Measurements from ENCODE around the gene DOCK6.
"Not testable (repeated sequence)": the region's sequence is repeated elsewhere in the genome, so short reads cannot be mapped to it uniquely, and the experiment has no call there.

DOCK6 gene

DNA sequence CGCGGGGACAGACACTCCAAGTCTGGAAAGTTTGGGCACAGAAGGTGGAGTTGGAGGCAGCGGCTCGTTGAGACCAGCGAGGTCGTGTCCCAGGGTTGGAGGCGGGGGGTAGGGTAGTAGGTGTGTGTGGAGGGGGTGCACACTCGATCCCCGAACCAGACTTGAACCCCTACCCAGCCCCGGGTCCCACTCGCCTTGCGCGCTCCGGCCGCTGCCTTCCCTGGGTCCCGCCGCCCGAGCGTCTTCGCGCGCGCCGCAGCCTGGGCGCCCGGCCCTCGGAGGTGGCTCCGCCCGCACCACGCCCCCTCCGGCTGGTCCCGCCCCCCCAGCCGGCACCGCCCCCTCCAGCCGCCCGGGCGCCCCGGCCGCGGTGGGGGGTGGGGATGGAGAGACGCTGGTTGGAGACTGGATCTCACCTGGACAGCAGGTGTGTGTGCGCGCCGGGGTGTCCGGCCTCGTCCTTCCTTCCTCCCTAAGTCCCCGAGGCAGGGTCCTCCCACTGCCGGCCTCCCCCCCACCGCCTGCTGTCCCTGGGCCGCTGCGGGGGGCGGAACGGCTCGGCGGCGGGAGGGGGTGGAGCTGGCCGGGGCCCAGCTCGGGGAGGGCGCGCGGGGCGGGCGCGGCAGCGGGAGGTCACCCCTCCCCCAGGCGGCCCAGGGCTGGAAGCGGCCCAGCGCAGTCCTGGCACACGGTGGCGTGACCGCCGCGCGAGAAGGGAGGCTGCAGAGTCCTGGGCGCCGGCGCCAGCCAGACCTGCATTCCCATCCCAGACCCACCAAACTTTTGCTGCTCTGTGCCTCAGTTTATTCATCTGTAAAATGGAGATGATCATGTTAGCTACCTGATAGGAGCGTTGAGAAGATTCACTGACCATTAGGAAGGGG is 64.8 kb downstream of the DOCK6 start, which contains the start of gene KANK2:
Gene KANK2 (minus strand): TSS at position 255 of the 884 bp plus-strand sequence. CDS start 3,034 bp downstream, outside the sequence.
- peak; percentile 51 for DNase-seq (ENCODE audit: low read depth)

DNA sequence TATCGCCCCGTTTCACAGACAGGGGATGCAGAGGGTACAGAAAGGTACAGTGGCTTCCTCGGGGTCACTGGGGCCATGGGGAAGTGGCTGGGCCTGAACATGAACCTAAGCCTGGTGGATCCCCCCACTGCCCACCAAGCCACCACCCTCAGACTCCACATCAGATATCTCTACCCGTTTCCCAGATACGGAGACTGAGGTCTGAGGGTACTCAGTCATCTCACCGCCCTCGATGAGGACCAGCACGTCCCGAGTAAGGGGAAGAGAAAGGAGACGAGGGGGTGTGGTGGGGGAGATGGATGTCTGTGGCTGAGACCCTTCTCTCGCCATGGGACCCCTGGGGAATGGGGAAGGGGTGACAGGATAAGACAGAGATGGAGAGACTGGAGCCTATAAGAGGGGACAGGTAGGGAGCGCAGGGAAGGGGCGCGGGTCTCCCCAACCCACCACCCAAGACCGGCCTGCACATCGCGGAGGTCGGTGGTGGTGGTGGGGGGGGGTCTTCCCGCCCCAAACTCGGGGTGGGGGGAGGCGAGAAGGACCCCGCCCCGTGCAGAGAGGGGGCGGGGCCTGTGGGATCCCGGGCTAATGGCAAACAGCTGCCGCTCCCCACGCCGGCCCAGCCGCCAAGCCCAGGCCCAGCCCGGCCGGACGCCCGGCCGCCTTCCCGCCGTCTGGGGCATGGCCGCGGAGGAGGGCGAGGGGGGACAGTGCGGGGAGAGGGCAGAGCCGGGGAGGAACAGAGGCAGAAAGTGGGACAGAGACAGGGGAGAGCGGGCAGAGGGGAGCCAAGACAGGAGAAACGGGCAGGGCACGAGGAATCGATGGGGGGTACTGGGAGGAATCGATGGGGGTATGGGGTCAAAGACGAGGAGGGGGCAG is 65.7 kb downstream of the DOCK6 start:
- DNase-seq (ENCODE audit: low read depth): no peak

DNA sequence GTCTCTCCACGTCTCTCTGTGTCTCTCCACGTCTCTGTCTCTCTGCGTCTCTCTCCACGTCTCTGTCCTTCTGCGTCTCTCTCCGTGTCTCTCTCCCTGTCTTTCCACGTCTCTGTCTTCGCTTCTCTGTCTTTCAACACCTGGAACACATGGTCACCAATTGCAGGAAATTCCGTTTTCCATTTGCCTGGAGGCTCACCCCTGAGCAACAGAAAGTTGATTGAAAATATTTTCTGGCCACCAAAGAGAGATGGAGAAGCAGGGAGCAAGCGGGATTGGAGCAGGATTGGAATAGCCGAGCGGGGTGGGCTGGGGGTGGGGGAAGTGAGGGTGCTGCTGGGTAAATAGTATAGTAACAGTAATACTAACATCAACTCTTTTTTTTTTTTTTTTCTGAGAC is 66.6 kb downstream of the DOCK6 start:
- DNase-seq (ENCODE audit: low read depth): no peak

DNA sequence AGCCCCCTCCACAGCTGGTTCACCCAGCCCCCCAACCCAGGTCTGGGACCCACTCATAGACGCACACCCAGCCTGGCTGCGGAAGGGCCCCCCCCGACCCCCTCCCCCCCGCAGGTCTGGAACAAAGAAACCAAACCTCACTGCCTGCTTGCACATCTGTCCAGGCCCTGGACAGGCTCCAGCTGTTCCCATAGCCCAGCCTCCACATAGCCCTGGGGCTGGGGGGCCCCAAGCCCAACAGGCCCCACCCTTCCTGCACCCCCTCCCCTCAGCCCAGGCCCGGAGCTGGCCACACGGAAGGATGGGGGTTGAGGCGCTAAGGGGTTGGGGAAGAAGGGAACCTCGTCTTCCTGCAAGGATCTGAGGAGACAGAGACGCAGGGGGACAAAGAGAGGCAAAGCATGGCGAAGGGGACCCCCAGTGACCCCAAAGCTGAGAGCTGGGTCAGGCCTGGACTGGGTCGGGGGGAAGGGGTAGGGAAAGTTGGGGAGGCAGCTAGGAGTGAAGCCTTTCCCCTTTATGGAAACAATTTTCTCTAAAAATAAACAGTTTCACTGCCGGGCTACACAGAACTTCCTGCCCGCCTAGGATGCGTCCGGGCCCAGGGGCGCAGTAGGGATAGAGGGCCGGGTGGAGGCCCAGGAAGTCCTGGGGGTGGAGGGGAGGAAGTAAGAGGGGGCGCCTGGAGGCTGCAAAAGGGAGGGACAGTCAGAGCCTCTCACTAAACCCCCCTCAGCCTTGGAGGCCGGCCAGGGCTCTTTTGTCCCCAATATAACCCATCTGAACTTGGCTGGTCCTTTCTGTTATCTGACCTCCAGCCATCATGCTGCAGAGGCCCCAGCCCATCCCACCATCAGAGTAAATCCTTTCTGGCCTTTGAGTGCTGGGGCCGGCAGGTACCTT is 67.4 kb downstream of the DOCK6 start:
- no peak for DNase-seq (ENCODE audit: low read depth)

DNA sequence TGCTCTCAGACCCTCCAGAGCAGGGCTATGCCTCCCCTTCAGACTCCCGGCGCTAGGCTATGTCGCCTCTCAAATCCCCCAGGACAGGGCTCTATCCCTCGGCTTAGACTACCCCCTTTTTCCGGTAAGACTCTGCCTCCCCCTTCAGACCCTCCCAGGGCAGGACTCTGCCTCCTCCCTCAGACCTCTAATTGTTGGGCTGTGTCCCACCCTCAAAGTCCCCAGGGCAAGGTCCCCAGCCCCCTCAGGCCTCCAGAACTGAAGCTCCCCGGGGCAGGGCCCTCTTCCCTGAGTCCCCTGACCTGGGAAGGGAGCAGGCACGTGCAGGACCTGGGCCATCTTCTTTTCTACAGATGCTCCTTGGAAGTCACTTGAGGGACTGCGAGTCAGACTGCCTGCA is 68.2 kb downstream of the DOCK6 start:
- no peak for DNase-seq (ENCODE audit: low read depth)

DNA sequence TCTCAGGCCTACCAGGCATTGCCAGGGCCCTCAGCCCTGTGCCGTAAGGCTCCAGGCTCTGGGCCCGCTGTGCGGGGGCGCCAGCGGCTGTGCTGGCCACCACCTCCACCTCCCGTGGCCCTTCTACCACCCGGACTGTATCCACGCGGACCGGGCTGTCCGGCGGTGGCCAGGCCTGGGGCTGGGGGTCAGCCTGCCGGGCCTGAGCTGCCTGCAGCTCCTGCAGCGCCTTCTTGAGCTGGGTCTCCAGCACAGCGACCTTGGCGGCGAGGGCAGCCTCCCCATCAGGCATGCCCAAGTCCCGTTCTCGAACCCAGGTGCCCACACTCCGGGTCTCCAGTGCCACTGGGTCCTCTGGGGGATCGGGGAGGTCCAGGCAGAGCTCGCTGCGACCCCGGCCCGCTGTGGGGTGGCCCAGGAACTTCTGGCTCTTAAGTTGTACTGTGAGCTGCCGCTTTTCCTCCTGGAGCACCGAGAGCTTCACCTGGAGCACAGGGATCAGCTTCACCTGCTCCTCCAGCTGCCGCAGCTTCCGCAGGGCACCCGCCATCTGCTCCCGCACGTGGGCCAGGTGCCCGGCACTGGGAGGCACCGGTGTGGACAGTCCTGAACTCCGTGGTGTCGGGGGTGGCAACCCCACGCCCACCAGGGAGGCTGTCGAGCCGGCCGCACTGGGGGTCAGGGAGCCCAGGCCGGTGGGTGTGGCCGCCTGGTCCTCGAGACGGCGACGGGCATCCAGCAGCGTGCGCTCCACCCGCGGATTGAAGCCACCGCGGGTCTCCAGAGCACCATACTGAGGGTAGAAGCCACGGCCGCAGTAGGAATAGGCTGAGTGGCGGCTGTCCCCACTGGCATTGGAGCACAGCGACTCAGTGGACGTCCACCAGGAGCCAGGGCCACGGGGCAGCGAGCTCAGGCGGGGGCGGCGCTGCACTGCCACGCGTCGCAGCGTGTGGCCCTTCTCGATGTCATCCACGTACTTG is 69.1 kb downstream of the DOCK6 start:
- no peak for DNase-seq (ENCODE audit: low read depth)

DNA sequence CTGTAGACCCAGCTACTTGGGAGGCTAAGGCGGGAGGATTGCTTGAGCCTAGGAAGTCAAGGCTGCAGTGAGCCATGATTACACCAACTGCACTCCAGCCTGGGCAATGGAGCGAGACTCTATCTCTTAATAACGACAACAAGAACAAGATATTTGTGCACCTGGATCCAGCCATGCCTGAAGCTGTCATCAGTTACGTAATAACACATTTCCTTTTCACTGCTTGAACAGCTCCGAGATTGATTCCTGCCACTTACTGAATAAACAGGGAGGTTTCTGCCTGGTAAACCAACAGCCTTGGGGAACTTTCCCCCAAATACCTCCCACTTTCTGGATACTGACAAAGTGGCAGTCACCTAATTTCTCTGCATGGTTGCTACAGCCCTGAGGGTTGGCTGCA is 70.4 kb downstream of the DOCK6 start:
- DNase-seq (ENCODE audit: low read depth): no peak

DNA sequence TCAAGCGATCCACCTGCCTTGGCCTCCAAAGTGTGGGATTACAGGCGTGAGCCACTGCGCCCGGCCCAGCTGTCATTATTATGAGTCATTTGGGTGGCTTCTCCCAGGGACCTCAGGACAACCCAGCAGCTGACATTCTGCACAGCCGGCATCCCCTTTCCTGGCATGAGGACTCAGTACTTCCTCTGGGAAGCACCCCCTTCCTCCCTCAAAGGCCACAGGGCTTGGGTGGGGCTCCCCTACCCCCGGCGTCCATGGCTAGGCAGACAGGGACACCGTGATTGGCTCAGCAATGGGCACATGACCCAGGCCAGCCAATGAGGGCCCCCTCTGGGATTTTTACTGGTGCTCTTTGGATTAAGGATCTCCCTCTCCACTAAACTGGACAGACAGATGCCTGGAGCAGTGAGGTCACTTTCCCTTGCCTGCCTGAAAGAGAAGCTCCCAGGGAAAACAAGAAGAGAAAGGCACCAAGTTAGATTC is 71.0 kb downstream of the DOCK6 start:
- no peak for DNase-seq (ENCODE audit: low read depth)

GRCh38 chr19:11190501-11190900 is 71.8 kb downstream of the DOCK6 start:
- no peak for DNase-seq (ENCODE audit: low read depth)

DNA sequence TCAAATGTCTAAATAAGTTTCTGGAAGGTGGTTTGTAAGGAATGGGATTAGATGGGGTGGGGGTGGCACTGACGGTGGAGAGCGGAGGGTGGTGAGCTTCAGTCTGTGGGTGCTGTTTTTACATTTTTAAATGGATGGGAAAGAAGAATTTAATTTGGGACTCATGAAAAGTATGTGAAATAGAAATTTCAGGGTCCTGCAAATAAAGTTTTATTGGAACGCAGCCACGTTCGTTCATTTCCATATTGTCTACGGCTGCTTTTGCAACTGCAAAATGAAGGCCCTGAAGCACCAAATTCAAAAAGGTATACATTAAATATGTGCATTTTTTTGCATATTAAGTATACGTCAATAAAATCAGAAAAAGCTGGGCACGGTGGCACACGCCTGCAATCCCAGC is 74.9 kb downstream of the DOCK6 start:
- no peak for DNase-seq (ENCODE audit: low read depth)

GRCh38 chr19:11182994-11183393 is 79.3 kb downstream of the DOCK6 start:
- no peak for DNase-seq (ENCODE audit: low read depth)

- no peak for DNase-seq (ENCODE audit: low read depth)
These were observed 80.8 kb downstream of the DOCK6 start for GRCh38 chr19:11181488-11181887.

- DNase-seq (ENCODE audit: low read depth): not testable (repeated sequence)
These were observed 81.3 kb downstream of the DOCK6 start for GRCh38 chr19:11180975-11181374.

GRCh38 chr19:11180346-11180745 is 82.0 kb downstream of the DOCK6 start:
- no peak for DNase-seq (ENCODE audit: low read depth)

GRCh38 chr19:11179716-11180297 is 82.5 kb downstream of the DOCK6 start:
- DNase-seq (ENCODE audit: low read depth): no peak

- not testable (repeated sequence) for DNase-seq (ENCODE audit: low read depth)
These were observed 83.2 kb downstream of the DOCK6 start for GRCh38 chr19:11179145-11179465.

DNA sequence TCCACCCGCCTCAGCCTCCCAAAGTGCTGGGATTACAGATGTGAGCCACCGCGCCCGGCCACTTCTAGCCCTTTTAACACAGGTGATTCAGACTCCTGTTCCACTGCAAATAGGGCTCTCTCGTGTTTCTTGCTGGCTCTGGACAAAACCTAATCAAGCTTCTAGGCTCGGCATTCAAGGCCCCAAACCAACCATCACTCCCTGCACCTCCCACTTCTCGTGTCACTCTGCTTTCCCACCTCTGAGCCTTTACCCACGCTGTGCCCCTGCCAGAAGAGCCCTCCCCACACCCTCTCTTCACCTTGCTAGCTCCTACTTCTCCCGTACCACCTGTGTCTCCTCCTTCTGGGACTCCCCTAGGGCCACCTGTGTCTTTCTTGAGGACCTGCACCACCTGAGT is 84.7 kb downstream of the DOCK6 start:
- no peak for DNase-seq (ENCODE audit: low read depth)

GRCh38 chr19:11176466-11177193 is 85.7 kb downstream of the DOCK6 start:
- no peak for DNase-seq (ENCODE audit: low read depth)

- DNase-seq (ENCODE audit: low read depth): no peak
These were observed 86.4 kb downstream of the DOCK6 start for GRCh38 chr19:11175920-11176319.

GRCh38 chr19:11174336-11174735 is 88.0 kb downstream of the DOCK6 start:
- no peak for DNase-seq (ENCODE audit: low read depth)
